DMS 273 (cell line): Measurements from ENCODE around the gene MRPL30.
"Not testable (repeated sequence)": the region's sequence is repeated elsewhere in the genome, so short reads cannot be mapped to it uniquely, and the experiment has no call there.

Source experiments
- DNase-seq: peaks from one replicate; lab custom pipeline; 2025; ENCODE audit not compliant: unreplicated experiment; lab: John Stamatoyannopoulos, UW

MRPL30 gene

GRCh38 chr2:99180755-99181623, at the start of gene MRPL30, which contains the start of gene MITD1:
MRPL30 (plus strand) TSS chr2:99181184; CDS start chr2:99186204, 5,020 bp downstream.
MITD1 (minus strand) TSS chr2:99181058; CDS start chr2:99180981, 77 bp downstream.
- DNase-seq, result peak; percentile 97

GRCh38 chr2:99135044-99135556, 45.9 kb upstream of the MRPL30 start:
- not testable (repeated sequence) for DNase-seq

GRCh38 chr2:99139003-99139402, 42.0 kb upstream of the MRPL30 start:
- DNase-seq, result no peak

- no peak for DNase-seq
Measured at GRCh38 chr2:99140056-99140859, 40.7 kb upstream of the MRPL30 start.

GRCh38 chr2:99140860-99141109, 40.2 kb upstream of the MRPL30 start:
- DNase-seq, result peak; percentile 88

- DNase-seq, result peak; percentile 97
Measured at GRCh38 chr2:99141110-99142108, 39.6 kb upstream of the MRPL30 start, which contains the start of gene C2orf15. C2orf15 (plus strand) TSS chr2:99141707; CDS start chr2:99150559, 8,852 bp downstream.

- no peak for DNase-seq
Measured at GRCh38 chr2:99150706-99151105, 30.3 kb upstream of the MRPL30 start.

GRCh38 chr2:99152199-99152895, 28.6 kb upstream of the MRPL30 start:
- DNase-seq, result no peak

- peak; percentile 34 for DNase-seq
Measured at GRCh38 chr2:99153921-99154604, 26.9 kb upstream of the MRPL30 start.

- peak; percentile 96 for DNase-seq
Measured at GRCh38 chr2:99154643-99155536, 26.1 kb upstream of the MRPL30 start, which contains the start of the genes LIPT1 and TSGA10. LIPT1 (plus strand) TSS chr2:99154967; CDS start chr2:99161958, 6,991 bp downstream. TSGA10 (minus strand) TSS chr2:99154942; CDS start chr2:99109439, 45,503 bp downstream.

GRCh38 chr2:99156891-99157290, 24.1 kb upstream of the MRPL30 start:
- no peak for DNase-seq

GRCh38 chr2:99158599-99158998, 22.4 kb upstream of the MRPL30 start:
- no peak for DNase-seq

- DNase-seq, result no peak
Measured at GRCh38 chr2:99159594-99159993, 21.4 kb upstream of the MRPL30 start.

- no peak for DNase-seq
Measured at GRCh38 chr2:99166218-99166617, 14.8 kb upstream of the MRPL30 start.

- DNase-seq, result no peak
Measured at GRCh38 chr2:99169534-99169933, 11.4 kb upstream of the MRPL30 start.

GRCh38 chr2:99171377-99172140, 9.4 kb upstream of the MRPL30 start:
- DNase-seq, result no peak

- peak; percentile 35 for DNase-seq
Measured at GRCh38 chr2:99181624-99182000, 628 bp downstream of the MRPL30 start.
